Esophagus muscularis mucosa (tissue), 3 donors: ENCODE data around the gene CNN3.

ENCODE experiments used
- POLR2A ChIP-seq: fragments of 450-650 bp; IDR thresholded peaks from one replicate; pipeline ENCODE4 v1.6.1; 2017; ENCODE audit warnings: antibody characterized with exemption, moderate library complexity, mild to moderate bottlenecking, low read depth
- POLR2AphosphoS5 ChIP-seq, 2 donors: sonication (generic); formaldehyde crosslinking; IDR thresholded peaks; one replicate each; pipeline ENCODE4 v1.6.1; 2017; ENCODE audit warnings: antibody characterized with exemption in 2 of 2
- TF ChIP-seq, protein P1 (sequence below), 3 experiments: fragments of 200-600 bp in 2 of 3; fragments of 450-650 bp in 1 of 3; sonication (generic) in 2 of 3; IDR thresholded peaks; one replicate each; pipeline ENCODE4 v1.5.1; 2017 to 2019; ENCODE audit warnings: antibody characterized with exemption in 3 of 3, mild to moderate bottlenecking in 2 of 3, moderate library complexity in 1 of 3

DNA sequence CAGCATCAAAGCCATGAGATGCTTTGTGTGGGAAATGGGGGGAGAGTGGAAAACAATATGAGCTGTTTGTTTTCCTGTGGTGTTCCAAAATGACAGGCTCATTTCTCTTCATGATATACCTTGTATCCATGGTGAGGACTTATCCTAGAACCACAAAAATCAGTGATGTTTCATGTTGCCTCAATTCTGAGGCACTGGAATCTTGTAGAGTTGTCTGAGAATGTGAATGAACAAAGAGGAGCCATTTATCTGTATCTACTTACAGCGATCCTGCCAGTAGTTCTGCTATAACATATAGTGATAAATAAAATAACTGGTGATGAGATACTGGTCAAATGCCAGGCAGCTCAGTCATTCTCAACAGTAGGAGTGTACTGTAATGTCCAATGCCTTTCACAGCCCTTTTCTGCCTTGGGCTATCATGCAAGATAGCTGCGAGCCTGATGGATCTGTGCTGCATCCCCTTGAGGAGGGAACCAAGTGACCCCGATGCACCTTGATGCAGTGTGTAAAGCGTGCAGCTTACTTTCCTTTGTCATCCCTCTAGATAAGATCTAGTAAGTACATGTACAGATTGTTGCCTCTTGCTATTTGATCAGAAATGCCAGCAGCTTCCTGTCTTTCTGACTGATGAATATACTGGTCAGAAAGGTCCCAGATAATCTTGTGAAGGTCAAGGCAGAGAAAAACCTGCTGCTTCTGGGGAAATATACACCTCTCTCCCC lies 54.0 kb downstream of the CNN3 start:
- TF ChIP-seq, protein P1, sequence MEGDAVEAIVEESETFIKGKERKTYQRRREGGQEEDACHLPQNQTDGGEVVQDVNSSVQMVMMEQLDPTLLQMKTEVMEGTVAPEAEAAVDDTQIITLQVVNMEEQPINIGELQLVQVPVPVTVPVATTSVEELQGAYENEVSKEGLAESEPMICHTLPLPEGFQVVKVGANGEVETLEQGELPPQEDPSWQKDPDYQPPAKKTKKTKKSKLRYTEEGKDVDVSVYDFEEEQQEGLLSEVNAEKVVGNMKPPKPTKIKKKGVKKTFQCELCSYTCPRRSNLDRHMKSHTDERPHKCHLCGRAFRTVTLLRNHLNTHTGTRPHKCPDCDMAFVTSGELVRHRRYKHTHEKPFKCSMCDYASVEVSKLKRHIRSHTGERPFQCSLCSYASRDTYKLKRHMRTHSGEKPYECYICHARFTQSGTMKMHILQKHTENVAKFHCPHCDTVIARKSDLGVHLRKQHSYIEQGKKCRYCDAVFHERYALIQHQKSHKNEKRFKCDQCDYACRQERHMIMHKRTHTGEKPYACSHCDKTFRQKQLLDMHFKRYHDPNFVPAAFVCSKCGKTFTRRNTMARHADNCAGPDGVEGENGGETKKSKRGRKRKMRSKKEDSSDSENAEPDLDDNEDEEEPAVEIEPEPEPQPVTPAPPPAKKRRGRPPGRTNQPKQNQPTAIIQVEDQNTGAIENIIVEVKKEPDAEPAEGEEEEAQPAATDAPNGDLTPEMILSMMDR (IDR thresholded peaks at IDR 0.05), result no peak
- TF ChIP-seq POLR2A (no peak), POLR2AphosphoS5 (IDR thresholded peaks at IDR 0.05) (no peak)
